ENCODE measurements around the gene ZNF444. TPM values are rescaled to one million over a fixed set of nuclear protein-coding genes. Genes with fewer than 3 reads are reported as not detected.

ZNF444 gene
- polyA plus RNA-seq, 2 of the 4 experiments (the other 2 are of a cell fraction): 16.5 to 26.2 TPM

DNA sequence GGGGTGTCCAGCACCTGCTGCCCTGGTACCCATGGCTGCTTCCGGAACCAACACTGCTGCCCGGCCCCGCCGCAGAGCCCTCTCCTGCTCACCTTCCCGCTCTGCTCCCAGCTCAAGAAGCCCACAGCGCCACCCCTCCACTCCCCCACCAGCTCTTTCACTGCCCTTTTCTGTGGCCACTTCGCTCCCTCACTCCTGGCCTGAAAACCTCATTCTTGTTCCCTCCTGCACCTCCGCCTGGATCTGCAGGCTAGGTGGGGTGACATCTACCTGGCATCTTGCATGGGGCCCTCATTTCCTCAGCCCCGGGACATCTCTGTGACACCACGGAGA lies 26.3 kb upstream of the ZNF444 start:
- ATAC-seq (no peak), DNase-seq (ENCODE audit: low read depth in 1 of 2, low spot score in 1 of 2) (no peak), FAIRE-seq (no peak)
- no peak overlapping the region for H3K4me3 ChIP-seq
- no peak overlapping the region for H3K4me2 ChIP-seq
- H3K27ac ChIP-seq: no peak overlapping the region
- POLR2A ChIA-PET: no interaction called here
- WGBS (ENCODE audit: missing lambda C conversion rate): 93% methylated on average over 10 of the region's 10 CpGs
- H3K4me1 ChIP-seq: peaks cover 33% of the 10 kb centered on the region
- TF ChIP-seq, protein P1, sequence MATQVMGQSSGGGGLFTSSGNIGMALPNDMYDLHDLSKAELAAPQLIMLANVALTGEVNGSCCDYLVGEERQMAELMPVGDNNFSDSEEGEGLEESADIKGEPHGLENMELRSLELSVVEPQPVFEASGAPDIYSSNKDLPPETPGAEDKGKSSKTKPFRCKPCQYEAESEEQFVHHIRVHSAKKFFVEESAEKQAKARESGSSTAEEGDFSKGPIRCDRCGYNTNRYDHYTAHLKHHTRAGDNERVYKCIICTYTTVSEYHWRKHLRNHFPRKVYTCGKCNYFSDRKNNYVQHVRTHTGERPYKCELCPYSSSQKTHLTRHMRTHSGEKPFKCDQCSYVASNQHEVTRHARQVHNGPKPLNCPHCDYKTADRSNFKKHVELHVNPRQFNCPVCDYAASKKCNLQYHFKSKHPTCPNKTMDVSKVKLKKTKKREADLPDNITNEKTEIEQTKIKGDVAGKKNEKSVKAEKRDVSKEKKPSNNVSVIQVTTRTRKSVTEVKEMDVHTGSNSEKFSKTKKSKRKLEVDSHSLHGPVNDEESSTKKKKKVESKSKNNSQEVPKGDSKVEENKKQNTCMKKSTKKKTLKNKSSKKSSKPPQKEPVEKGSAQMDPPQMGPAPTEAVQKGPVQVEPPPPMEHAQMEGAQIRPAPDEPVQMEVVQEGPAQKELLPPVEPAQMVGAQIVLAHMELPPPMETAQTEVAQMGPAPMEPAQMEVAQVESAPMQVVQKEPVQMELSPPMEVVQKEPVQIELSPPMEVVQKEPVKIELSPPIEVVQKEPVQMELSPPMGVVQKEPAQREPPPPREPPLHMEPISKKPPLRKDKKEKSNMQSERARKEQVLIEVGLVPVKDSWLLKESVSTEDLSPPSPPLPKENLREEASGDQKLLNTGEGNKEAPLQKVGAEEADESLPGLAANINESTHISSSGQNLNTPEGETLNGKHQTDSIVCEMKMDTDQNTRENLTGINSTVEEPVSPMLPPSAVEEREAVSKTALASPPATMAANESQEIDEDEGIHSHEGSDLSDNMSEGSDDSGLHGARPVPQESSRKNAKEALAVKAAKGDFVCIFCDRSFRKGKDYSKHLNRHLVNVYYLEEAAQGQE (IDR thresholded peaks at IDR 0.05): no peak
- TF ChIP-seq MAFK (IDR thresholded peaks at IDR 0.05; ENCODE audit: partially characterized antibody) (no peak), ZC3H11A (IDR thresholded peaks at IDR 0.05) (no peak), HEYL (CRISPR knock-in tag; IDR thresholded peaks at IDR 0.05) (no peak), JUNB (IDR thresholded peaks at IDR 0.05) (no peak), RFX5 (IDR thresholded peaks at IDR 0.05) (no peak), RARB (CRISPR knock-in tag; IDR thresholded peaks at IDR 0.05) (no peak), TFCP2L1 (CRISPR knock-in tag; IDR thresholded peaks at IDR 0.05) (no peak), FOXS1 (CRISPR knock-in tag; IDR thresholded peaks at IDR 0.05) (no peak), HMGXB4 (CRISPR knock-in tag; IDR thresholded peaks at IDR 0.05; ENCODE audit: borderline replicate concordance) (no peak), CEBPB (IDR thresholded peaks at IDR 0.05) (no peak), ZNF302 (CRISPR knock-in tag; IDR thresholded peaks at IDR 0.05) (no peak)
- no peaks in the 10 kb centered on the region for H3K9me3 ChIP-seq
- CTCF ChIA-PET: interaction anchor here (1.0 to 1.5 kb wide), 2 partner anchors 10 to 17 kb away, joined by 3 to 4 read pairs; no protein-coding TSS in a partner anchor

DNA sequence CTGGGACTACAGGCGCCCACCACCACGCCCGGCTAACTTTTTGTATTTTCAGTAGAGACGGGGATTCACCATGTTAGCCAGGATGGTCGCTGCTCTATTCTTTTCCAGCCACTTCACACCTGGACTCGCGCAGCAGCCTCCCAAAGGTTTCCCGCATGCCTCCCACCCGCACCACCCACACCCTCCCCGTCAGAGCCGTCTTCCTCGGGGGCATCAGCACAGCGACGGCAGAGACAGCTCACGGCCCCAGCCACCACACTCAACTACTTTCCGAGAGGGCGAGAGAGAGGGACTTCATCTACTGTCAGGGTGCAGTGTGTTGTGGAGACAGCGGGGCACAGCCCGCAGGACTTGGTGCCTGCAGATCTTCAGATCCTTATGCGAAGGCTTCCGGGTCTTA lies 25.6 kb upstream of the ZNF444 start:
- TF ChIP-seq TP53 (CRISPR knock-in tag; IDR thresholded peaks at IDR 0.05) (no peak), ESRRA (IDR thresholded peaks at IDR 0.05; ENCODE audit: borderline replicate concordance, low read length) (no peak), CHD2 (IDR thresholded peaks at IDR 0.05; ENCODE audit: low read length, partially characterized antibody) (no peak), RARB (CRISPR knock-in tag; IDR thresholded peaks at IDR 0.05) (no peak), ATOH8 (CRISPR knock-in tag; IDR thresholded peaks at IDR 0.05; ENCODE audit: low read depth) (no peak), POLR2A (IDR thresholded peaks at IDR 0.05; ENCODE audit: low read length) (no peak), RFX5 (IDR thresholded peaks at IDR 0.05) (no peak), E2F6 (IDR thresholded peaks at IDR 0.05; ENCODE audit: borderline replicate concordance, low read depth) (no peak), USF2 (IDR thresholded peaks at IDR 0.05) (no peak), RAD21 (conservative IDR thresholded peaks at IDR 0.05 in 1 of 2, IDR thresholded peaks at IDR 0.05 in 1 of 2) (no peak)
- ChIA-PET POLR2A (no interaction called here), CTCF (interaction anchor here (0.8 kb wide), 1 partner anchor 11 kb away, joined by 3 read pairs; no protein-coding TSS in a partner anchor)
- DNase-seq (ENCODE audit: low read depth in 1 of 2, low spot score in 1 of 2): no peak
- peaks cover 32% of the 10 kb centered on the region for H3K4me1 ChIP-seq
- no peak for FAIRE-seq
- no peak for ATAC-seq
- H3K9me3 ChIP-seq: no peaks in the 10 kb centered on the region
- WGBS (ENCODE audit: missing lambda C conversion rate): 96% methylated on average over 21 of the region's 21 CpGs
- H3K4me3 ChIP-seq: no peak overlapping the region
- no peak overlapping the region for H3K4me2 ChIP-seq
- H3K27ac ChIP-seq: no peak overlapping the region

All from A549 (cell line).